Mesendoderm (in vitro differentiated cells): ENCODE measurements around the gene RSU1.
A peak's percentile ranks its signal among the peaks of the same experiment; 100 is the strongest.
"Not testable (repeated sequence)": the region's sequence is repeated elsewhere in the genome, so short reads cannot be mapped to it uniquely, and the experiment has no call there.

ENCODE experiments used
- DNase-seq: peaks from one replicate; pipeline ENCODE4 v3.0.0; 2013
- H2AK5ac ChIP-seq: 2 replicates; pipeline ENCODE4 v1.6.1; 2013; ENCODE audit warnings: low read length, inconsistent platforms
- H2BK120ac ChIP-seq: 2 replicates; pipeline ENCODE4 v1.6.1; 2013; ENCODE audit warnings: low read depth, mild to moderate bottlenecking, low read length, moderate library complexity, mixed read lengths
- H2BK15ac ChIP-seq: replicated peaks from 2 replicates; pipeline ENCODE4 v1.6.1; 2013; ENCODE audit warnings: low read depth, mild to moderate bottlenecking, moderate library complexity
- H2BK5ac ChIP-seq: 2 replicates; pipeline ENCODE4 v1.6.1; 2013; ENCODE audit warnings: low read length, inconsistent platforms
- H3K18ac ChIP-seq: 2 replicates; pipeline ENCODE4 v1.6.1; 2013; ENCODE audit warnings: mild to moderate bottlenecking, low read length, mixed read lengths
- H3K23ac ChIP-seq: one replicate; pipeline ENCODE4 v1.6.1; 2013; ENCODE audit warnings: low read length
- H3K27ac ChIP-seq: 2 replicates; pipeline ENCODE4 v1.5.1; 2013; ENCODE audit warnings: low read depth, mild to moderate bottlenecking, inconsistent platforms, low read length, moderate library complexity
- H3K27me3 ChIP-seq: 2 replicates; pipeline ENCODE4 v1.6.1; 2013; ENCODE audit warnings: low read length, control low read depth, mild to moderate bottlenecking, inconsistent platforms; ENCODE audit not compliant: insufficient read depth, poor library complexity
- H3K36me3 ChIP-seq: 2 replicates; pipeline ENCODE4 v1.6.1; 2013; ENCODE audit warnings: low read length, inconsistent platforms; ENCODE audit not compliant: control insufficient read depth, insufficient read depth
- H3K4ac ChIP-seq: one replicate; pipeline ENCODE4 v1.6.1; 2013; ENCODE audit warnings: low read depth, mild to moderate bottlenecking, low read length, moderate library complexity
- H3K4me1 ChIP-seq: 2 replicates; pipeline ENCODE4 v1.6.1; 2013; ENCODE audit warnings: low read depth, low read length, inconsistent platforms; ENCODE audit not compliant: control insufficient read depth
- H3K4me2 ChIP-seq: 2 replicates; pipeline ENCODE4 v1.6.1; 2013; ENCODE audit warnings: low read length
- H3K4me3 ChIP-seq: 2 replicates; pipeline ENCODE4 v1.5.1; 2013; ENCODE audit warnings: mild to moderate bottlenecking, low read length
- H3K56ac ChIP-seq: one replicate; pipeline ENCODE4 v1.6.1; 2013; ENCODE audit warnings: low read length
- H3K79me1 ChIP-seq: 2 replicates; pipeline ENCODE4 v1.6.1; 2013; ENCODE audit warnings: low read length, inconsistent platforms
- H3K79me2 ChIP-seq: 2 replicates; pipeline ENCODE4 v1.6.1; 2013; ENCODE audit warnings: mild to moderate bottlenecking, low read length; ENCODE audit not compliant: control insufficient read depth, insufficient read depth
- H3K9ac ChIP-seq: 2 replicates; pipeline ENCODE4 v1.6.1; 2013; ENCODE audit warnings: low read length, inconsistent platforms
- H4K5ac ChIP-seq: one replicate; pipeline ENCODE4 v1.6.1; 2013; ENCODE audit warnings: low read length
- H4K8ac ChIP-seq: one replicate; pipeline ENCODE4 v1.6.1; 2013; ENCODE audit warnings: low read depth, mild to moderate bottlenecking, control low read depth, low read length, moderate library complexity
- WGBS: extraction: QIAGEN DNeasy Blood & Tissue Kit; methylation state at CpG from one replicate; pipeline ENCODE4 v1.1.7; 2013; ENCODE audit warnings: low lambda C conversion rate, missing lambda C conversion rate; ENCODE audit not compliant: insufficient coverage; ENCODE audit errors: extremely low coverage; 5-methylcytosine and 5-hydroxymethylcytosine counted together

The RSU1 gene

GRCh38 chr10:16756561-16757221 is 60.5 kb downstream of the RSU1 start:
- 100% methylated on average over 3 of the region's 12 CpGs for WGBS
- Histone ChIP-seq H3K79me1 (no peaks in the 10 kb centered on the region), H3K4me3 (no peak overlapping the region)

GRCh38 chr10:16754765-16755164 is 62.5 kb downstream of the RSU1 start:
- no peaks in the 10 kb centered on the region for H3K4me1 ChIP-seq
- H3K27ac ChIP-seq, result no peak overlapping the region
- no peak overlapping the region for H2BK15ac ChIP-seq
- no peak overlapping the region for H3K56ac ChIP-seq
- H3K4ac ChIP-seq, result no peak overlapping the region
- H3K4me3 ChIP-seq, result no peak overlapping the region
- H4K8ac ChIP-seq, result no peak overlapping the region
- H3K9ac ChIP-seq, result no peak overlapping the region
- H3K79me1 ChIP-seq, result no peaks in the 10 kb centered on the region
- DNase-seq, result no peak
- no peak overlapping the region for H2BK5ac ChIP-seq
- H3K79me2 ChIP-seq, result no peaks in the 10 kb centered on the region
- H3K4me2 ChIP-seq, result no peak overlapping the region
- peaks cover 2% of the 10 kb centered on the region for H3K36me3 ChIP-seq
- H2BK120ac ChIP-seq, result no peak overlapping the region
- H2AK5ac ChIP-seq, result no peak overlapping the region
- H4K5ac ChIP-seq, result no peak overlapping the region
- WGBS, result no CpG with 5 or more reads among the region's 6 CpGs
- no peak overlapping the region for H3K23ac ChIP-seq
- H3K27me3 ChIP-seq, result no peaks in the 10 kb centered on the region
- H3K18ac ChIP-seq, result no peak overlapping the region

More at GRCh38 chr10:16756561-16757221, 60.5 kb downstream of the RSU1 start:
- Histone ChIP-seq H4K8ac (no peak overlapping the region), H3K23ac (no peak overlapping the region), H3K4me1 (no peaks in the 10 kb centered on the region), H2BK120ac (no peak overlapping the region), H4K5ac (no peak overlapping the region), H2AK5ac (no peak overlapping the region), H3K27ac (no peak overlapping the region), H3K18ac (no peak overlapping the region), H3K27me3 (no peaks in the 10 kb centered on the region), H3K79me2 (no peaks in the 10 kb centered on the region), H3K36me3 (no peaks in the 10 kb centered on the region), H2BK15ac (no peak overlapping the region), H3K9ac (no peak overlapping the region), H3K4me2 (no peak overlapping the region), H3K56ac (peak overlapping the region; percentile 34), H3K4ac (no peak overlapping the region), H2BK5ac (no peak overlapping the region)
- no peak for DNase-seq

GRCh38 chr10:16752849-16753248 is 64.4 kb downstream of the RSU1 start:
- not testable (repeated sequence) for H2BK15ac ChIP-seq, H3K9ac ChIP-seq, H3K27me3 ChIP-seq, H3K79me2 ChIP-seq, H2AK5ac ChIP-seq, DNase-seq, H3K36me3 ChIP-seq, H3K4ac ChIP-seq, H3K4me1 ChIP-seq, H4K8ac ChIP-seq, H3K4me3 ChIP-seq, H3K23ac ChIP-seq, H3K79me1 ChIP-seq, H3K4me2 ChIP-seq, H2BK120ac ChIP-seq, H4K5ac ChIP-seq, H3K56ac ChIP-seq, H2BK5ac ChIP-seq, H3K27ac ChIP-seq, H3K18ac ChIP-seq
- WGBS, result no CpG with 5 or more reads among the region's 6 CpGs

DNA sequence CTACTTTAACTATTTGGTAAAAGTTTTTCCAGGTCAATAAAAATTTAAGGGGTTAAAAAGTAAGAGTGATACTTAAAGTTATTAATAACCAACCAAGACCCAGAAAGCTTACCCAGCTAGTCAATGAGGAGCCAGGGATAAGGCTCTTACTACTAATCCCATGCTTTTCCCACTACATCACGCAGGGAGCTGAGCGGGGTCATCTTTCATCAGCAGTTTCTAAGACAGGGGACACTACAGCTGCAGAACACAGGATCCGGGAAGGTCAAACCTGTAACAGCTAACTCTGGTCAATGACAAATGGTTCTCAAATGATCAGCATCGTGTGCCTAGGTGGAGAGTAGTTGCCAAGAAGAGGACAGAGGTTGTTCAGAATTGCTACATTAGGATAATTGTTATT is 65.1 kb downstream of the RSU1 start:
- H3K27me3 ChIP-seq, result no peaks in the 10 kb centered on the region
- no peak overlapping the region for H3K4me2 ChIP-seq
- no peak overlapping the region for H4K5ac ChIP-seq
- no peak for DNase-seq
- H4K8ac ChIP-seq, result no peak overlapping the region
- H3K4me3 ChIP-seq, result no peak overlapping the region
- no peaks in the 10 kb centered on the region for H3K79me1 ChIP-seq
- peaks cover 2% of the 10 kb centered on the region for H3K36me3 ChIP-seq
- H3K4ac ChIP-seq, result no peak overlapping the region
- H3K18ac ChIP-seq, result no peak overlapping the region
- H3K4me1 ChIP-seq, result no peaks in the 10 kb centered on the region
- no peak overlapping the region for H2BK15ac ChIP-seq
- no peak overlapping the region for H3K27ac ChIP-seq
- H2BK120ac ChIP-seq, result no peak overlapping the region
- no peak overlapping the region for H3K56ac ChIP-seq
- H2BK5ac ChIP-seq, result no peak overlapping the region
- no peak overlapping the region for H3K9ac ChIP-seq
- no peak overlapping the region for H3K23ac ChIP-seq
- no peaks in the 10 kb centered on the region for H3K79me2 ChIP-seq
- no CpG with 5 or more reads among the region's 4 CpGs for WGBS
- H2AK5ac ChIP-seq, result no peak overlapping the region

- H3K36me3 ChIP-seq, result peaks cover 2% of the 10 kb centered on the region
- no CpG with 5 or more reads among the region's 8 CpGs for WGBS
- no peak overlapping the region for H3K18ac ChIP-seq
- no peaks in the 10 kb centered on the region for H3K79me2 ChIP-seq
- H2BK15ac ChIP-seq, result no peak overlapping the region
- H3K27ac ChIP-seq, result no peak overlapping the region
- H4K5ac ChIP-seq, result no peak overlapping the region
- no peak overlapping the region for H2BK5ac ChIP-seq
- H3K23ac ChIP-seq, result no peak overlapping the region
- H3K4me1 ChIP-seq, result no peaks in the 10 kb centered on the region
- H4K8ac ChIP-seq, result no peak overlapping the region
- H3K4me3 ChIP-seq, result no peak overlapping the region
- no peak for DNase-seq
- H3K79me1 ChIP-seq, result no peaks in the 10 kb centered on the region
- H3K27me3 ChIP-seq, result no peaks in the 10 kb centered on the region
- H2BK120ac ChIP-seq, result no peak overlapping the region
- H3K9ac ChIP-seq, result no peak overlapping the region
- H3K56ac ChIP-seq, result no peak overlapping the region
- H3K4ac ChIP-seq, result no peak overlapping the region
- no peak overlapping the region for H3K4me2 ChIP-seq
- H2AK5ac ChIP-seq, result no peak overlapping the region
These were observed 66.0 kb downstream of the RSU1 start for GRCh38 chr10:16751244-16751643.

- peaks cover 2% of the 10 kb centered on the region for H3K36me3 ChIP-seq
- H3K23ac ChIP-seq, result no peak overlapping the region
These were observed 66.8 kb downstream of the RSU1 start for GRCh38 chr10:16750461-16750860.

More at GRCh38 chr10:16750461-16750860, 66.8 kb downstream of the RSU1 start:
- WGBS, result no CpG with 5 or more reads among the region's 3 CpGs
- Histone ChIP-seq H4K8ac (no peak overlapping the region), H3K4me2 (no peak overlapping the region), H3K27ac (no peak overlapping the region), H3K27me3 (no peaks in the 10 kb centered on the region), H3K79me2 (no peaks in the 10 kb centered on the region), H2BK15ac (no peak overlapping the region), H3K79me1 (no peaks in the 10 kb centered on the region), H2BK5ac (no peak overlapping the region), H3K4ac (no peak overlapping the region), H4K5ac (no peak overlapping the region), H3K56ac (no peak overlapping the region), H3K18ac (no peak overlapping the region), H2AK5ac (no peak overlapping the region), H3K4me3 (no peak overlapping the region), H2BK120ac (no peak overlapping the region), H3K9ac (no peak overlapping the region), H3K4me1 (no peaks in the 10 kb centered on the region)
- DNase-seq, result no peak
